WTC11 (cell line): Measurements from ENCODE around the gene RAI1. TPM values are rescaled to one million over a fixed set of nuclear protein-coding genes. Genes with fewer than 3 reads are reported as not detected.

Source experiments
- ATAC-seq: fragments of 200-7000 bp; cut with Tn5 transposase; 2 replicates; pipeline ENCODE4 v1.10.0; 2021; ENCODE audit warnings: mild to moderate bottlenecking, moderate library complexity
- CTCF ChIA-PET: fragments of 300-600 bp; sonication (Branson Sonifier 250); formaldehyde crosslinking; loops from one replicate; lab custom pipeline; 2021; ENCODE audit warnings: antibody characterized with exemption; lab: Charles Lee
- POLR2A ChIA-PET: fragments of 350-600 bp; sonication (Branson Sonifier 250); formaldehyde crosslinking; loops from one replicate; lab custom pipeline; 2021; ENCODE audit warnings: antibody characterized with exemption; lab: Charles Lee
- DNase-seq: peaks from one replicate; pipeline ENCODE4 v3.0.0; 2021; ENCODE audit warnings: low spot score
- H3K27ac Mint-ChIP-seq: 2 replicates; pipeline ENCODE4 v1.8.0; 2021; ENCODE audit warnings: mixed read lengths
- H3K27me3 Mint-ChIP-seq: 2 replicates; pipeline ENCODE4 v1.8.0; 2021; ENCODE audit warnings: low read depth, mild to moderate bottlenecking, moderate library complexity, mixed read lengths
- H3K36me3 Mint-ChIP-seq: 2 replicates; pipeline ENCODE4 v1.8.0; 2021; ENCODE audit warnings: mixed read lengths
- H3K4me1 Mint-ChIP-seq: 2 replicates; pipeline ENCODE4 v1.8.0; 2022; ENCODE audit warnings: mixed read lengths
- H3K4me3 Mint-ChIP-seq: 2 replicates; pipeline ENCODE4 v1.8.0; 2021; ENCODE audit warnings: mild to moderate bottlenecking, moderate library complexity, mixed read lengths
- H3K9me3 Mint-ChIP-seq: 2 replicates; pipeline ENCODE4 v1.8.0; 2021; ENCODE audit warnings: mixed read lengths
- CDX4 ChIP-seq: fragments of 250-450 bp; sonication (Bioruptor Pico); IDR thresholded peaks from 2 replicates; pipeline ENCODE4 v1.9.0; 2021; ENCODE audit warnings: moderate library complexity, mild to moderate bottlenecking, inconsistent platforms, borderline replicate concordance
- CREB1 ChIP-seq: sonication (generic); formaldehyde crosslinking; IDR thresholded peaks from 2 replicates; pipeline ENCODE4 v1.8.0; 2023; ENCODE audit warnings: mild to moderate bottlenecking, missing genetic modification reagents
- E2F4 ChIP-seq: sonication (generic); formaldehyde crosslinking; IDR thresholded peaks from 2 replicates; pipeline ENCODE4 v1.8.1; 2022; ENCODE audit warnings: low read depth, mild to moderate bottlenecking, moderate library complexity, missing genetic modification reagents, borderline replicate concordance
- EMX1 ChIP-seq: fragments of 250-450 bp; sonication (Bioruptor Pico); IDR thresholded peaks from 2 replicates; pipeline ENCODE4 v1.8.0; 2021; ENCODE audit warnings: mild to moderate bottlenecking
- ETV6 ChIP-seq: sonication (generic); formaldehyde crosslinking; IDR thresholded peaks from 2 replicates; pipeline ENCODE4 v1.8.1; 2022; ENCODE audit warnings: mild to moderate bottlenecking, missing genetic modification reagents
- HMGA2 ChIP-seq: fragments of 250-450 bp; sonication (Bioruptor Pico); IDR thresholded peaks from 2 replicates; pipeline ENCODE4 v1.4.0; 2021; ENCODE audit warnings: mild to moderate bottlenecking, moderate library complexity
- JUN ChIP-seq: sonication (generic); formaldehyde crosslinking; IDR thresholded peaks from 2 replicates; pipeline ENCODE4 v1.8.0; 2023; ENCODE audit warnings: mild to moderate bottlenecking, missing genetic modification reagents
- NFATC4 ChIP-seq: fragments of 250-450 bp; sonication (Bioruptor Pico); IDR thresholded peaks from 2 replicates; pipeline ENCODE4 v1.9.0; 2021; ENCODE audit warnings: mild to moderate bottlenecking
- PRRX2 ChIP-seq: fragments of 250-450 bp; sonication (Bioruptor Pico); IDR thresholded peaks from 2 replicates; pipeline ENCODE4 v1.8.0; 2021; ENCODE audit warnings: mild to moderate bottlenecking
- RORB ChIP-seq: fragments of 250-450 bp; sonication (Bioruptor Pico); IDR thresholded peaks from 2 replicates; pipeline ENCODE4 v1.9.0; 2021; ENCODE audit warnings: mild to moderate bottlenecking
- SP1 ChIP-seq: sonication (generic); formaldehyde crosslinking; conservative IDR thresholded peaks from 2 replicates; pipeline ENCODE4 v1.8.1; 2022; ENCODE audit warnings: missing genetic modification reagents
- ZBTB43 ChIP-seq: sonication (generic); formaldehyde crosslinking; IDR thresholded peaks from 2 replicates; pipeline ENCODE4 v1.8.1; 2023; ENCODE audit warnings: mild to moderate bottlenecking, missing genetic modification reagents
- ZNF416 ChIP-seq: fragments of 250-450 bp; sonication (Bioruptor Pico); IDR thresholded peaks from 2 replicates; pipeline ENCODE4 v1.9.0; 2021; ENCODE audit warnings: mild to moderate bottlenecking, inconsistent platforms
- ZNF532 ChIP-seq: fragments of 250-450 bp; sonication (Bioruptor Pico); IDR thresholded peaks from 2 replicates; pipeline ENCODE4 v1.9.0; 2021; ENCODE audit warnings: mild to moderate bottlenecking, borderline replicate concordance
- ZNF671 ChIP-seq: fragments of 250-450 bp; sonication (Bioruptor Pico); IDR thresholded peaks from 2 replicates; pipeline ENCODE4 v1.8.0; 2021; ENCODE audit warnings: mild to moderate bottlenecking
- ZSCAN18 ChIP-seq: fragments of 250-450 bp; sonication (Bioruptor Pico); IDR thresholded peaks from 2 replicates; pipeline ENCODE4 v2.1.2; 2022; ENCODE audit warnings: mild to moderate bottlenecking, moderate library complexity
- total RNA-seq: library from RNA; stranded (reverse); gene quantifications from 3 replicates; pipeline ENCODE4 v1.2.3, GENCODE V29; 2021

RAI1 gene
- total RNA-seq, 1 experiment from 2014 or later: 12.7 TPM

GRCh38 chr17:17761894-17762743 is 80.9 kb downstream of the RAI1 start (continued):
- TF ChIP-seq HMGA2 (CRISPR knock-in tag): no peak
- TF ChIP-seq PRRX2 (CRISPR knock-in tag): no peak
- no peak for TF ChIP-seq ZNF416
- no peak for TF ChIP-seq CREB1 (CRISPR knock-in tag)
- no peak for TF ChIP-seq E2F4
- no peak for TF ChIP-seq ZNF532 (CRISPR knock-in tag)
- TF ChIP-seq ZSCAN18: no peak

GRCh38 chr17:17762744-17763105 is 81.5 kb downstream of the RAI1 start:
- CTCF ChIA-PET: interaction anchor here (0.6 to 1.3 kb wide), 10 partner anchors 12 to 229 kb away, joined by 3 to 7 read pairs (median 4); no protein-coding TSS in a partner anchor
- TF ChIP-seq ETV6 (CRISPR knock-in tag) (no peak), ZSCAN18 (no peak), ZBTB43 (CRISPR knock-in tag) (no peak), EMX1 (no peak)
- TF ChIP-seq, all 79 proteins: peak for 0
- Mint-ChIP-seq H3K4me3 (no peak overlapping the region), H3K27me3 (no peaks in the 10 kb centered on the region; the same call in 1 of the 2 replicates), H3K4me1 (peaks cover 14% of the 10 kb centered on the region), H3K9me3 (no peaks in the 10 kb centered on the region), H3K36me3 (no peaks in the 10 kb centered on the region), H3K27ac (no peak overlapping the region)
- POLR2A ChIA-PET: no interaction called here
- ATAC-seq (no peak), DNase-seq (no peak)

- peaks cover 12% of the 10 kb centered on the region for H3K4me1 Mint-ChIP-seq
- no peaks in the 10 kb centered on the region for H3K36me3 Mint-ChIP-seq
- H3K27ac Mint-ChIP-seq: no peak overlapping the region
- ATAC-seq: no peak
- H3K27me3 Mint-ChIP-seq: no peaks in the 10 kb centered on the region; the same call in 1 of the 2 replicates
- POLR2A ChIA-PET: no interaction called here
- DNase-seq: no peak
- CTCF ChIA-PET: interaction anchor here (0.6 to 1.3 kb wide), 12 partner anchors 11 to 229 kb away, joined by 3 to 7 read pairs (median 3); no protein-coding TSS in a partner anchor
- no peak overlapping the region for H3K4me3 Mint-ChIP-seq
- no peaks in the 10 kb centered on the region for H3K9me3 Mint-ChIP-seq
- TF ChIP-seq ZBTB43 (CRISPR knock-in tag) (no peak), RORB (CRISPR knock-in tag) (no peak), ZNF671 (CRISPR knock-in tag) (no peak), SP1 (CRISPR knock-in tag) (no peak), NFATC4 (CRISPR knock-in tag) (no peak), JUN (CRISPR knock-in tag) (no peak), CDX4 (no peak), E2F4 (no peak)
- TF ChIP-seq, all 79 proteins: peak for 0
These were observed 81.9 kb downstream of the RAI1 start for GRCh38 chr17:17763136-17763535.
